Retinal pigment epithelial cell (primary cell): ENCODE data around the gene R3HDM1.
"Not testable (repeated sequence)": the region's sequence is repeated elsewhere in the genome, so short reads cannot be mapped to it uniquely, and the experiment has no call there.

ENCODE experiments used
- DNase-seq: peaks from one replicate; pipeline ENCODE4 v3.0.0-alpha.2; 2010; ENCODE audit warnings: low read depth
- H3K4me3 ChIP-seq: 2 replicates; pipeline ENCODE4 v1.5.1; 2011; ENCODE audit warnings: mild to moderate bottlenecking, low read length, control low read depth, moderate library complexity
- CTCF ChIP-seq: conservative IDR thresholded peaks from 2 replicates; pipeline ENCODE4 v1.5.1; 2011; ENCODE audit warnings: low read depth, low read length, control low read depth, inconsistent platforms

R3HDM1 gene

GRCh38 chr2:135510577-135510976 lies 20.7 kb upstream of the R3HDM1 start:
- no peak overlapping the region for H3K4me3 ChIP-seq
- TF ChIP-seq CTCF: no peak
- no peak for DNase-seq

- no peak for DNase-seq
- no peak for TF ChIP-seq CTCF
- no peak overlapping the region for H3K4me3 ChIP-seq
Measured at GRCh38 chr2:135512099-135512498, 19.2 kb upstream of the R3HDM1 start.

- TF ChIP-seq CTCF: no peak
Measured at GRCh38 chr2:135525786-135526185, 5.5 kb upstream of the R3HDM1 start.

GRCh38 chr2:135528006-135528405 lies 3.3 kb upstream of the R3HDM1 start:
- no peak for DNase-seq
- H3K4me3 ChIP-seq: no peak overlapping the region
- no peak for TF ChIP-seq CTCF

More at GRCh38 chr2:135525786-135526185, 5.5 kb upstream of the R3HDM1 start:
- DNase-seq: no peak
- no peak overlapping the region for H3K4me3 ChIP-seq

- DNase-seq: peak; percentile 98
- peak within 1 kb of the TSS; percentile 92 for H3K4me3 ChIP-seq
- TF ChIP-seq CTCF: no peak
Measured at GRCh38 chr2:135530313-135531230, 712 bp upstream of the R3HDM1 start, which contains the start of gene ZRANB3. Gene ZRANB3, minus strand, starts transcription at chr2:135531218.

- DNase-seq: no peak
- H3K4me3 ChIP-seq: peak overlapping the region; percentile 92
- no peak for TF ChIP-seq CTCF
Measured at GRCh38 chr2:135532581-135532980, 1.3 kb downstream of the R3HDM1 start.

- H3K4me3 ChIP-seq, DNase-seq: not testable (repeated sequence)
Measured at GRCh38 chr2:135533545-135533944, 2.3 kb downstream of the R3HDM1 start.
